Transverse colon (tissue), 4 donors: ENCODE data around the gene GBA2.

Experiments
- POLR2A ChIP-seq: fragments of 450-650 bp; IDR thresholded peaks from one replicate; pipeline ENCODE4 v1.6.1; 2016; ENCODE audit warnings: antibody characterized with exemption, mild to moderate bottlenecking, moderate library complexity
- POLR2AphosphoS5 ChIP-seq, 3 donors: sonication (generic); formaldehyde crosslinking; IDR thresholded peaks; one replicate each; pipeline ENCODE4 v1.6.1; 2016; ENCODE audit warnings: antibody characterized with exemption in 3 of 3
- TF ChIP-seq, protein P1 (sequence below), 5 experiments: fragments of 200-600 bp in 3 of 5; fragments of 450-650 bp in 2 of 5; sonication (generic) in 3 of 5; IDR thresholded peaks; 1 replicate in 2 of 5; 2 replicates in 3 of 5; pipeline ENCODE4 v1.5.1; 2016 to 2017; ENCODE audit warnings: antibody characterized with exemption in 5 of 5, inconsistent platforms in 3 of 5, mild to moderate bottlenecking in 2 of 5, moderate library complexity in 1 of 5

DNA sequence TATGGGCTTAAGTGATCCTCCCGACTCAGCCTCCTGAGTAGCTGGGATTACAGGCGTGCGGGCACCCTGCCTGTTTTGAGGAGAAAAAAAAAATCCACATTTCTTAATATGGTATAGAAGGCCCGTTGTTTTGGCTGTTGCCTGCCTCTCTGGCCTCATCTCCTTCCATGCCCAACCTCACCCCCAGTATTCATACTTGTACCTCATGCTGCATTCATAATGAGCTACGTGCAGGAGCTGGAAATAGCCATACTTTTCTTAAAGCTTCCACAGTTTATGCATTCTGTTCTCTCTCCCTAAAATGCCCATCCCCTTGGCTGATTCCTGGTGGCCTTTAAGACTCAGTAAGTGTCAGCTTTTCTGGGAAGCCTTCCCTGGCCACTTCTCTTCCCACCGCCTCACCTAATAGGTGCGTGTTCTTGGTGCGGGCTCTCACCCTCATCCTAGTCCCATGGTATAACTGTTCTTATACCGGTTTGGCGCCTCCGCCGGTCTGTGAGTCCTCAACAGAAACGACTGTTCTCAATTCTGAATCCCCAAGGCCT lies 57.2 kb downstream of the GBA2 start:
- peak in 2 of 3 donors; percentile 28 to 35 for TF ChIP-seq POLR2AphosphoS5 (IDR thresholded peaks at IDR 0.05)
- TF ChIP-seq, protein P1, sequence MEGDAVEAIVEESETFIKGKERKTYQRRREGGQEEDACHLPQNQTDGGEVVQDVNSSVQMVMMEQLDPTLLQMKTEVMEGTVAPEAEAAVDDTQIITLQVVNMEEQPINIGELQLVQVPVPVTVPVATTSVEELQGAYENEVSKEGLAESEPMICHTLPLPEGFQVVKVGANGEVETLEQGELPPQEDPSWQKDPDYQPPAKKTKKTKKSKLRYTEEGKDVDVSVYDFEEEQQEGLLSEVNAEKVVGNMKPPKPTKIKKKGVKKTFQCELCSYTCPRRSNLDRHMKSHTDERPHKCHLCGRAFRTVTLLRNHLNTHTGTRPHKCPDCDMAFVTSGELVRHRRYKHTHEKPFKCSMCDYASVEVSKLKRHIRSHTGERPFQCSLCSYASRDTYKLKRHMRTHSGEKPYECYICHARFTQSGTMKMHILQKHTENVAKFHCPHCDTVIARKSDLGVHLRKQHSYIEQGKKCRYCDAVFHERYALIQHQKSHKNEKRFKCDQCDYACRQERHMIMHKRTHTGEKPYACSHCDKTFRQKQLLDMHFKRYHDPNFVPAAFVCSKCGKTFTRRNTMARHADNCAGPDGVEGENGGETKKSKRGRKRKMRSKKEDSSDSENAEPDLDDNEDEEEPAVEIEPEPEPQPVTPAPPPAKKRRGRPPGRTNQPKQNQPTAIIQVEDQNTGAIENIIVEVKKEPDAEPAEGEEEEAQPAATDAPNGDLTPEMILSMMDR (IDR thresholded peaks at IDR 0.05): no peak
- no peak for TF ChIP-seq POLR2A
